ENCODE data around the gene BMERB1. TPM values are rescaled to one million over a fixed set of nuclear protein-coding genes. Genes with fewer than 3 reads are reported as not detected.

Gene BMERB1
- total RNA-seq, 1 donor: 57.2 TPM

- TF ChIP-seq CTCF (IDR thresholded peaks at IDR 0.05; ENCODE audit: extremely low read depth, low read depth, low read length): no peak
- no peak overlapping the region for H3K4me2 ChIP-seq (ENCODE audit: insufficient read depth, low read length)
- H3K79me2 ChIP-seq (ENCODE audit: insufficient read depth, low read length): peaks cover 44% of the 10 kb centered on the region
- peaks cover 5% of the 10 kb centered on the region for H3K36me3 ChIP-seq (ENCODE audit: insufficient read depth, low read length)
- H3K4me3 ChIP-seq (ENCODE audit: insufficient read depth, low read length): no peak overlapping the region
- no peak overlapping the region for H2AFZ ChIP-seq (ENCODE audit: low read length)
- no peaks in the 10 kb centered on the region for H3K27me3 ChIP-seq (ENCODE audit: insufficient read depth, low read length)
- no peak for DNase-seq (ENCODE audit: insufficient read length, low spot score, missing footprints)
- peaks cover 18% of the 10 kb centered on the region for H4K20me1 ChIP-seq (ENCODE audit: insufficient read depth, low read length)
- peaks cover 24% of the 10 kb centered on the region for H3K4me1 ChIP-seq (ENCODE audit: insufficient read depth, low read length)
- H3K27ac ChIP-seq (ENCODE audit: low read depth, low read length): no peak overlapping the region
- no peaks in the 10 kb centered on the region for H3K9me3 ChIP-seq (ENCODE audit: low read depth, low read length)
These were observed 50.8 kb downstream of the BMERB1 start for GRCh38 chr16:15485175-15485574.

- Histone ChIP-seq H3K79me2 (ENCODE audit: insufficient read depth, low read length) (peaks cover 57% of the 10 kb centered on the region), H4K20me1 (ENCODE audit: insufficient read depth, low read length) (peaks cover 18% of the 10 kb centered on the region), H3K27me3 (ENCODE audit: insufficient read depth, low read length) (no peaks in the 10 kb centered on the region), H3K27ac (ENCODE audit: low read depth, low read length) (no peak overlapping the region), H2AFZ (ENCODE audit: low read length) (no peak overlapping the region), H3K9me3 (ENCODE audit: low read depth, low read length) (no peaks in the 10 kb centered on the region), H3K36me3 (ENCODE audit: insufficient read depth, low read length) (peaks cover 5% of the 10 kb centered on the region), H3K4me2 (ENCODE audit: insufficient read depth, low read length) (no peak overlapping the region), H3K4me1 (ENCODE audit: insufficient read depth, low read length) (peaks cover 28% of the 10 kb centered on the region), H3K4me3 (ENCODE audit: insufficient read depth, low read length) (no peak overlapping the region)
- DNase-seq (ENCODE audit: insufficient read length, low spot score, missing footprints): no peak
- no peak for TF ChIP-seq CTCF (IDR thresholded peaks at IDR 0.05; ENCODE audit: extremely low read depth, low read depth, low read length)
These were observed 52.3 kb downstream of the BMERB1 start for GRCh38 chr16:15486661-15487060.

GRCh38 chr16:15487336-15488284 is 53.2 kb downstream of the BMERB1 start:
- Histone ChIP-seq H3K4me2 (ENCODE audit: insufficient read depth, low read length) (no peak overlapping the region), H3K79me2 (ENCODE audit: insufficient read depth, low read length) (peaks cover 64% of the 10 kb centered on the region)

More at GRCh38 chr16:15487336-15488284, 53.2 kb downstream of the BMERB1 start:
- TF ChIP-seq CTCF (IDR thresholded peaks at IDR 0.05; ENCODE audit: extremely low read depth, low read depth, low read length): no peak
- H4K20me1 ChIP-seq (ENCODE audit: insufficient read depth, low read length): peaks cover 16% of the 10 kb centered on the region
- no peaks in the 10 kb centered on the region for H3K27me3 ChIP-seq (ENCODE audit: insufficient read depth, low read length)
- H2AFZ ChIP-seq (ENCODE audit: low read length): no peak overlapping the region
- no peak overlapping the region for H3K27ac ChIP-seq (ENCODE audit: low read depth, low read length)
- no peaks in the 10 kb centered on the region for H3K9me3 ChIP-seq (ENCODE audit: low read depth, low read length)
- peaks cover 22% of the 10 kb centered on the region for H3K4me1 ChIP-seq (ENCODE audit: insufficient read depth, low read length)
- peaks cover 5% of the 10 kb centered on the region for H3K36me3 ChIP-seq (ENCODE audit: insufficient read depth, low read length)
- no peak overlapping the region for H3K4me3 ChIP-seq (ENCODE audit: insufficient read depth, low read length)
- DNase-seq (ENCODE audit: insufficient read length, low spot score, missing footprints): no peak

All from osteoblast (primary cell).